Activated CD4-positive, alpha-beta T cell treated with anti-CD3 and anti-CD28 coated beads, Interleukin-2, amount 10 ng/mL, durations not matched to agents 7 days and 5 days (primary cell): ENCODE results near the gene ERBB4. TPM values are rescaled to one million over a fixed set of nuclear protein-coding genes. Genes with fewer than 3 reads are reported as not detected.

Experiments used
- CTCF ChIA-PET: fragments of 350-600 bp; sonication (Branson Sonifier 250); formaldehyde crosslinking; loops from one replicate; lab custom pipeline; 2021; ENCODE audit warnings: antibody characterized with exemption; lab: Charles Lee
- POLR2A ChIA-PET: fragments of 350-600 bp; sonication (Branson Sonifier 250); formaldehyde crosslinking; loops from one replicate; lab custom pipeline; 2021; ENCODE audit warnings: antibody characterized with exemption; lab: Charles Lee
- DNase-seq: peaks from one replicate; pipeline ENCODE4 v3.0.0-alpha.2; 2020
- H3K27ac Mint-ChIP-seq: one replicate; pipeline ENCODE4 v1.8.0; 2021; ENCODE audit warnings: mild to moderate bottlenecking, moderate library complexity, mixed read lengths
- H3K27me3 Mint-ChIP-seq: one replicate; pipeline ENCODE4 v1.8.0; 2021; ENCODE audit warnings: mixed read lengths
- H3K36me3 Mint-ChIP-seq: one replicate; pipeline ENCODE4 v1.8.0; 2021; ENCODE audit warnings: low read depth, mixed read lengths
- H3K4me1 Mint-ChIP-seq: one replicate; pipeline ENCODE4 v1.8.0; 2021; ENCODE audit warnings: mixed read lengths
- H3K4me3 Mint-ChIP-seq: one replicate; pipeline ENCODE4 v1.8.0; 2021; ENCODE audit warnings: mild to moderate bottlenecking, moderate library complexity, mixed read lengths
- H3K9me3 Mint-ChIP-seq: one replicate; pipeline ENCODE4 v1.8.0; 2021; ENCODE audit warnings: mixed read lengths
- total RNA-seq, 2 experiments: library from RNA; stranded (reverse); gene quantifications; one replicate each; pipeline ENCODE4 v1.2.3, GENCODE V29; 2021

The ERBB4 gene
- total RNA-seq, 2 experiments from 2014 or later: not detected

DNA sequence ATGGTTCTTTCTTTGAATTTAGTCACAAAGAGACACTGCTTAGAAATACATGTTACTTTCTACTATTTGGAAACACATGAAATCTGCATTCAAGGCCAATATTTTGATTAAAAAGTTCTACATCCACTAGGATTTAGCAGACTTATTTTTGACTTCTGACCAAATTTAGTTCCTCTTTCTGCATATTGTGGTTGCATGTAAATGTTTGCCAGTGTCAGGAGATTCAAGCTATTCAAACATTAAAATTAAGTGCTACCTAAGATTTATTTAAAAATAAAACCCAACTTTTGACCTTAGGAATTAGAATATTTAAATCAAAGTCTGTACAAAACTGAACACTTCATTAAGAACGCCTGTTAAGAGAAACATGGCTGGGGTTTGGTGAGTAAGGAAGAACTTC is 1091.1 kb downstream of the ERBB4 start:
- no peaks in the 10 kb centered on the region for H3K36me3 Mint-ChIP-seq
- ChIA-PET CTCF (no interaction called here), POLR2A (no interaction called here)
- H3K4me1 Mint-ChIP-seq: no peaks in the 10 kb centered on the region
- no peak overlapping the region for H3K4me3 Mint-ChIP-seq
- no peaks in the 10 kb centered on the region for H3K9me3 Mint-ChIP-seq
- H3K27ac Mint-ChIP-seq: no peak overlapping the region
- no peaks in the 10 kb centered on the region for H3K27me3 Mint-ChIP-seq
- no peak for DNase-seq

DNA sequence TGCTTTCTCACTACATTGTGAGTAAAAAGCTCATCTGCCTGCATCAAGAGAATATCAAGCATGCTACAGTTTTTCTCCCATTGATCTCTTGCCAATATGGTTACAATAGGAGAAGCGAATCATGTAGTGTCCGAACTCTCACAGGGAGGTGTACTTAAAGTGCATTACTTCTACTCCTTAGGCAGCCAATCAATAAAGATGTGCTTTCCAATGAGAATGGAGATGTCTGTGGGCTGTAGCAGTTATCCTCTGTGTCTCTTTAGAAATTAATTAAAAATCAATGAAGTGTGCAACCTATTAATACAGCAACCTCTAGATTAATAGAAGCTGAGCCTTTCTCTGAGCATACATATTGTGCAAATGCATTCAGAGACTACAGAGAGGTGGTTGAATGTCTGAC is 1098.5 kb downstream of the ERBB4 start:
- no peaks in the 10 kb centered on the region for H3K36me3 Mint-ChIP-seq
- no peaks in the 10 kb centered on the region for H3K27me3 Mint-ChIP-seq
- DNase-seq: no peak
- H3K27ac Mint-ChIP-seq: no peak overlapping the region
- ChIA-PET CTCF (no interaction called here), POLR2A (no interaction called here)
- no peaks in the 10 kb centered on the region for H3K9me3 Mint-ChIP-seq
- H3K4me1 Mint-ChIP-seq: no peaks in the 10 kb centered on the region
- H3K4me3 Mint-ChIP-seq: no peak overlapping the region

DNA sequence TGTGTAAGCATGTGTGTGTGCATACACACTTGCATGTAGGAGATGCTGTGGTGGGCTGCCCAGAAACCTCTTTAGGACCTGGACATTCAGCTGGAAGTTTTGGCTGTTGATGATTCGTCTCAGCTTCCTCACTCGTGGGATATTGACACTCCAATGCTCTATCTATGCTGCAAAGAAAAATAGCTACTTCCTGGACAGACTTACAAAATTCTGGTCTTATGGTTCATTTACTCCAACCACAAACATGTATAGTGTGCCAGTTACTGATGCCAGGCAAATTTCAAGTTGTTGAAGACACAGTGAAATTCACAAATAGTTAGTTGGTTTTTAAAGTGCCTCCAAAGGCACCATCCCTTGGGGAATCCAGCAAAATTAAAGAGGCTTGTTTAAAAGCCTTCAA is 1099.6 kb downstream of the ERBB4 start:
- no peaks in the 10 kb centered on the region for H3K4me1 Mint-ChIP-seq
- no peak overlapping the region for H3K27ac Mint-ChIP-seq
- H3K27me3 Mint-ChIP-seq: no peaks in the 10 kb centered on the region
- ChIA-PET CTCF (no interaction called here), POLR2A (no interaction called here)
- no peaks in the 10 kb centered on the region for H3K9me3 Mint-ChIP-seq
- DNase-seq: no peak
- no peaks in the 10 kb centered on the region for H3K36me3 Mint-ChIP-seq
- no peak overlapping the region for H3K4me3 Mint-ChIP-seq

DNA sequence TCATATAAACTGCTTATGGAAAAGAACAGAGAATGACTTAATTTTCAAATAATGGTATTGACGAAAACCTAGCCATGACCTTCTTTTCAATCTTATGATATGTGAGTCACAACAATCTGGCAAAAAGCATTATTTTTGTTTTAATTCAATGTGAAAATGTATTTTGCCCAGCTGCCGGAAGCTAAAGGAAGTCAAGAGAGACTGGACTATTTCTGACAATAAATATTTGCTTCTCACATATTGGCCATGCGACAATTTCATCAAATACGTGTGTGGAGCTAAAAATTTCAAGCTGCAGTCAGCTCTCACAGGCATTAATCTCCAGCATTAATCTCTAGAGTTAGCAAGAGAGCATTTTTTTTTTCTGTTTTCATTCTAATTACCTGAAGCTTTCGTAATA is 1101.2 kb downstream of the ERBB4 start:
- H3K27me3 Mint-ChIP-seq: no peaks in the 10 kb centered on the region
- POLR2A ChIA-PET: no interaction called here

DNA sequence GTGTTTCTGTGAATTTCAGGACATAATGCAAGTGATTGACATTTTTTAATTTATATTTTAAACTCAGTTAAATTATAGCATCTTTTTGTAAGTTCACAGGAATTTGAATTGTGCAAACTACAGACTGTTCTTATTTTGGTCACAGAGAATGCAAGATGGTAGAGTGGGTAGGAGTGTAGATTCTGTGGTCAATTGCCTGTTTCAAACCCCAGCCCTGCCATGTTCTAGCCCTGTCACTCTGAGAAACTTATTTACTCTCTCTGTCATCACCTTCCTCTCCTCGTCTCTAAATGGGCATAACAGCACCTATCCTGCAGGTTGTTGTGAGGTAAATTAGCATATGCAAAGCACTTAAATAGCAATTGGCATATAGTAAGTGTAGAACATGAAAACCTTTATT is 1102.4 kb downstream of the ERBB4 start:
- Mint-ChIP-seq H3K27me3 (no peaks in the 10 kb centered on the region), H3K36me3 (no peaks in the 10 kb centered on the region), H3K4me3 (no peak overlapping the region), H3K9me3 (no peaks in the 10 kb centered on the region), H3K4me1 (no peaks in the 10 kb centered on the region), H3K27ac (no peak overlapping the region)
- DNase-seq: no peak
- ChIA-PET POLR2A (no interaction called here), CTCF (no interaction called here)

More for the DNA sequence above, 1101.2 kb downstream of the ERBB4 start:
- no peak for DNase-seq
- Mint-ChIP-seq H3K9me3 (no peaks in the 10 kb centered on the region), H3K4me1 (no peaks in the 10 kb centered on the region), H3K36me3 (no peaks in the 10 kb centered on the region), H3K4me3 (no peak overlapping the region), H3K27ac (no peak overlapping the region)
- CTCF ChIA-PET: no interaction called here

DNA sequence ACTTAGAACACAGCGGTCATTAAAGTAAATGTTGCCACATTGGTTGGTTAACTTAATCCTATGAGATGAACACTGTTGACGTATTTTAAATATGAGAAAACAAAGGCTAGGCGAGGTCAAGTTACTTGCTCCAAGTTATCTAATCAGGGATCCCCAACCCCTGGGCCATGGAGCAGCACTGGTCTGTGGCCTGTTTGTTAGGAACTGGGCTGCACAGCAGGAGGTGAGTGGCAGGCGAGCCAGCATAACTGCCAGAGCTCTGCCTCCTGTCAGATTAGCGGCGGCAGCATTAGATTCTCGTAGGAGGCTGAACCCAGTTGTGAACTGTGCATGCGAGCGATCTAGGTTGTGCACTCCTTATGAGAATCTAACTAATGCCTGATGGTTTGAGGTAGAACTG is 1103.3 kb downstream of the ERBB4 start:
- H3K36me3 Mint-ChIP-seq: no peaks in the 10 kb centered on the region
- POLR2A ChIA-PET: no interaction called here
- H3K9me3 Mint-ChIP-seq: no peaks in the 10 kb centered on the region
- no peak overlapping the region for H3K27ac Mint-ChIP-seq
- H3K4me3 Mint-ChIP-seq: no peak overlapping the region
- H3K27me3 Mint-ChIP-seq: no peaks in the 10 kb centered on the region
- H3K4me1 Mint-ChIP-seq: no peaks in the 10 kb centered on the region
- CTCF ChIA-PET: no interaction called here
- no peak for DNase-seq

DNA sequence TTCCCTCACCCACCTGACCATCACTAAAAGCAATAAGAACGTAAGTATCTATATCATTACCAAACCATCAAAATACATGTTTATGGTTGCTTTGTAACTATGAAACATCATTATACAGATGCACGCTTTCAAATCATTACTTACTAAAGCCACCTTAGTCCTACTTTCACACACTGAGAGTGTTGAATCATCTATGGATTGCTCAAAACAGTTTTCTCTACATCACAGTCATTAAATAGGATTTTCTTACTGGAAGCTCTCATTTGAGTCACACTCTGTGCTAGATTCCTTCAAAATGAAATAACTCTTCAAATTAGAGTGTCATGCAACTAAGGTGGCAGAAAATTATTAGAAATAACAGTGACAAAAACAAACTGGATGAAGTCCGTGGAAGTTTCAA is 1103.8 kb downstream of the ERBB4 start:
- H3K4me1 Mint-ChIP-seq: no peaks in the 10 kb centered on the region
- H3K27ac Mint-ChIP-seq: no peak overlapping the region
- H3K9me3 Mint-ChIP-seq: no peaks in the 10 kb centered on the region
- ChIA-PET POLR2A (no interaction called here), CTCF (no interaction called here)
- no peaks in the 10 kb centered on the region for H3K36me3 Mint-ChIP-seq
- no peaks in the 10 kb centered on the region for H3K27me3 Mint-ChIP-seq
- DNase-seq: no peak
- no peak overlapping the region for H3K4me3 Mint-ChIP-seq

DNA sequence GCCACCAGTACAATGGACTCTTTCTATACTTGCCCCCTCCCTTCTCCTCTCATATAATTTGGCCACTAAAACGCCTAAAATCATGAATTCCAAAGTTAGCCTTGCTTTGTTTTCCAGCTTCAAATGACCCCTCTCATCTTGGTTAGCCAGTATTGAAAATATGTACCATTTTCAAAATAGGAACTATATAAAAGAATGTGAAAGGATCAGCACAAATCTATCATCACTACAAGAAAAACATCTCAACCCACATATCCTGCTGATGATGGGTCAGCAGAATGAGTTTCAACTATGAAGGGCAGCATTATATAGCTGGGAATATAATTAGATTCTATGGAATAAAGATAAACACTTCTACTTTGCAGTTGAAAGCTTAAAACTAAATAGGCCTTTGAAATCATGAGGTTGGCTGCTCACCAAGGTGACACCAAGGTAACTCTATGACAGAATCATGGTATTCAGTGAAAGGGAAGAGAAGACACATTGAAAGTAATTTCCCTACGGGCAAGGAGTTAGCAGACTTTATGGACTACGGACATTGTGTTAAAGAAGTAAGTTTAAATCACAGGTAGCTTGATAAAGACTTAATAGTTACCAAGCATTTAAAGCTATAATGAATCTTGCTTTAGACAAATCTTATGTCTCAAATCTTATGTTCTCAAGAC is 1109.2 kb downstream of the ERBB4 start:
- no peaks in the 10 kb centered on the region for H3K27me3 Mint-ChIP-seq
- H3K4me3 Mint-ChIP-seq: no peak overlapping the region
- H3K27ac Mint-ChIP-seq: no peak overlapping the region
- no peaks in the 10 kb centered on the region for H3K9me3 Mint-ChIP-seq
- ChIA-PET POLR2A (no interaction called here), CTCF (no interaction called here)
- no peaks in the 10 kb centered on the region for H3K4me1 Mint-ChIP-seq
- DNase-seq: no peak
- no peaks in the 10 kb centered on the region for H3K36me3 Mint-ChIP-seq

DNA sequence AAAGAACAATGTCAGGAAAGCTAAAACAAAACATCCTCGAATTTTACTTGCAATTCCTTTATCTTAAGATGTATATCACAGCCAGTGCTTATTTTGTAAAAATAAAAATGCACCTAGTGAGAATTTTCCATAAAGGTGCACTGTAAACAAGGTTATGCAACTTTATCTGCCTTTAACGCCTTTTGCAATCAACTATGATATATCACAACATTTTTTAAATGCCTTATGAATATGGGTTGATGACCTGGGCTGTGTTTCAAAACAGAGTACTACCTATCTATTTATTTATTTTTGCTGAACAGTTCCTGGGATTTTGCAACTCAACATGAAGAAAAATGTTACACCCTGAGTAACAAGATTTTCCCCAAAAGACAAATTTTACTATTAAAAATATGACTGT is 1112.4 kb downstream of the ERBB4 start:
- H3K4me3 Mint-ChIP-seq: no peak overlapping the region
- no peak overlapping the region for H3K27ac Mint-ChIP-seq
- H3K36me3 Mint-ChIP-seq: no peaks in the 10 kb centered on the region
- H3K4me1 Mint-ChIP-seq: no peaks in the 10 kb centered on the region
- ChIA-PET CTCF (no interaction called here), POLR2A (no interaction called here)
- DNase-seq: no peak
- no peaks in the 10 kb centered on the region for H3K9me3 Mint-ChIP-seq
- H3K27me3 Mint-ChIP-seq: no peaks in the 10 kb centered on the region

DNA sequence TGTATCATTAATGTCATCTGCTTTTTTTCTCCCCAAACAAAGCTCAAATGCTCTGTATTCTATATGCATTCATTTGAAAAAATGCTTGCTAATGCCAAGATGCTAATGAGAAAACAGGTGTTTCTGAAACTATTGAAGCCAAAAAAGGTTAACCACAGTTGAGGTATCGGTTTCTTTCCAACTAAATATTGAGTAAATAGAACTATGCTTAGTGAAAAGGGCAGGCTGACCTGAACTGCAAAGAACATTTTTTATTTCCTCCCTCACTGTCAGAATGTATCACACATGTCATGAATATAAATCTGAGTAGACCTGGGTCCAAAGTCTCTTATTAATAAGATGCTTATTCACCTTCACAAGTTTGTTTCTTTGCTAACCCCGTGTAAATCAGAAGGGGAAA is 1115.6 kb downstream of the ERBB4 start:
- Mint-ChIP-seq H3K9me3 (no peaks in the 10 kb centered on the region), H3K27me3 (no peaks in the 10 kb centered on the region), H3K27ac (no peak overlapping the region), H3K36me3 (no peaks in the 10 kb centered on the region), H3K4me3 (no peak overlapping the region), H3K4me1 (no peaks in the 10 kb centered on the region)
- DNase-seq: no peak
- ChIA-PET CTCF (no interaction called here), POLR2A (no interaction called here)

DNA sequence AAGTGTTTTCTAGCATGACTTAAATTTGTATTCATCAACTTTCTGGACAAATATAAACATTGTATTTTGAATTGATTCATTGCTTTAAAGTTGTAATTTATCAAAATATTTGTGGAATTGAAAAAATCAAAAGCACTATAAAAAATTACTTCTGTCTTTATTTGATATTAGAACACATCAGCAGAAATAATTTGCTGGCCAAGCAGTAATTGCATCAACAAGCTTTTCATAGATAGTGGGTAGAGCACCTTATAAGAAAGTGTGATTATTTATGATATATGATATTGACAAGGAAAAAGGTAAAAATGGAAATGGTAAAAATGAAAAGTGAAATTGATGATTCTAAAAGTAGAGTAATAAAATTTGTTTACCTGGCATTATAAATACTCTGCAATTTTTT is 1121.1 kb downstream of the ERBB4 start:
- H3K27me3 Mint-ChIP-seq: no peaks in the 10 kb centered on the region
- H3K36me3 Mint-ChIP-seq: no peaks in the 10 kb centered on the region
- no peaks in the 10 kb centered on the region for H3K4me1 Mint-ChIP-seq
- no peak overlapping the region for H3K4me3 Mint-ChIP-seq
- no peak for DNase-seq
- POLR2A ChIA-PET: no interaction called here
- no peak overlapping the region for H3K27ac Mint-ChIP-seq
- no peaks in the 10 kb centered on the region for H3K9me3 Mint-ChIP-seq
- CTCF ChIA-PET: no interaction called here

DNA sequence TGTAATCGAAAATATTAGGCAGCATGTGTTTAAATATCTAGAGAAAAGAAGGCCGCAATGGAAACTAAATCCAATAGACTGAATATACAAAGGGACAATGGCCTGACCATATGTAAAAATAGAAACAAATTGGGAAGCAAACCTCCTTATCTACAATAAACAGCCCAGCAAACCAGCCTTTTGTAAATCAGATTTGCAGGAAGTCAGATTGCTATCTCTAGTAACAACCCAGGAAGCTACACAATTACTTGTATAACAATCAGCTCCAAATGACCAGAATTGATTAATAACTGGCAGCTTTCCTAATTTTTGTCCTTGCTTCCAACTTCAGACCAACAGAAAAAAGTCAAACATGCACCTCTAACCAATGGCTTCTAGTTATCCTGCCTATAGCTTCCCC is 1122.2 kb downstream of the ERBB4 start:
- no peaks in the 10 kb centered on the region for H3K36me3 Mint-ChIP-seq
- H3K9me3 Mint-ChIP-seq: no peaks in the 10 kb centered on the region
- CTCF ChIA-PET: no interaction called here
- H3K4me3 Mint-ChIP-seq: no peak overlapping the region
- H3K4me1 Mint-ChIP-seq: no peaks in the 10 kb centered on the region
- no peak for DNase-seq
- no peak overlapping the region for H3K27ac Mint-ChIP-seq
- POLR2A ChIA-PET: no interaction called here
- no peaks in the 10 kb centered on the region for H3K27me3 Mint-ChIP-seq

DNA sequence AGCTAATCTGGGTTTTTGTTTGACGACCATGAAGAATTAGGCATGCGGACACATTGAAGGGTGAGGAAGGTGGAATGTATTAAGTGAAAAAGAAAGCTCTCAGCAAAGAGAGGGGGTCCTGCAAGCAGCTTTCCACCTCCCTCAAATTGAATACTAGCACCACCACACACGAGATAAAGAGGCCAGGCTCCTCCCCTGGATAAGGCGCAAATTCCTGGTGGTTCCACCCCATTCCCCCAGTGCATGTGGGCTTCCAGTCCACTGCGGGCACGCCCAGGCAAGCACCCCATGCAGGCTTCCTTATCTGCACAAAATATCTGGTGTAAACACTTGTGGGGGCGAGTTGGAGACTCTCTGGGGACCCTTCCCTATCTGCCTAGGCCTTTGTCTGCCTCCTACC is 1124.9 kb downstream of the ERBB4 start:
- no peak overlapping the region for H3K27ac Mint-ChIP-seq
- H3K9me3 Mint-ChIP-seq: no peaks in the 10 kb centered on the region
- no peaks in the 10 kb centered on the region for H3K27me3 Mint-ChIP-seq
- ChIA-PET CTCF (no interaction called here), POLR2A (no interaction called here)
- H3K4me1 Mint-ChIP-seq: no peaks in the 10 kb centered on the region
- no peak overlapping the region for H3K4me3 Mint-ChIP-seq
- no peaks in the 10 kb centered on the region for H3K36me3 Mint-ChIP-seq
- no peak for DNase-seq

DNA sequence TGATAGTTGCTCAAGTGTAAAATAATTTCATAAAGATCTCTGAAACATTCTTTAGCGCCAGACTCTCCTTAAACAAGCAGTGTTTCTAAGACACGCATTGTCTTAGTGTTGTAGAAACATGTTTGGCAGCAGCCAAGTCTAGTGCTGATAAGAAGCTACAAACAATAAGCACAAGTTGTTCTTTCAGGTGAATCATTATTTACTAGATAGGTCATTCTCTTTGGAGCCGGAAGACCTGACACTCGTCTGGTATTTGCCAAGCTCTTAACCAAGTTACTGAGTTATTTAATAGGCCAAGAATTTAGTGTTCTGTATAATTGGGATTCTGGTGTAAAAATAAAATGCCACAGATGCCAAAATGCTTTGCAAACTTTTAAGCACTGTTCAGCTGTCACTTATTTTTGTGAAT is 1130.1 kb downstream of the ERBB4 start:
- CTCF ChIA-PET: interaction anchor here (0.6 kb wide), 1 partner anchor 59 kb away, joined by 3 read pairs; no protein-coding TSS in a partner anchor
- no peak overlapping the region for H3K4me3 Mint-ChIP-seq

More for the DNA sequence above, 1130.1 kb downstream of the ERBB4 start:
- Mint-ChIP-seq H3K27ac (no peak overlapping the region), H3K9me3 (no peaks in the 10 kb centered on the region), H3K4me1 (no peaks in the 10 kb centered on the region), H3K27me3 (no peaks in the 10 kb centered on the region), H3K36me3 (no peaks in the 10 kb centered on the region)
- POLR2A ChIA-PET: no interaction called here
- DNase-seq: no peak
